GM12878 (cell line): ENCODE measurements around the gene UBB. TPM values are rescaled to one million over a fixed set of nuclear protein-coding genes. Genes with fewer than 3 reads are reported as not detected.
"Not testable (repeated sequence)": the region's sequence is repeated elsewhere in the genome, so short reads cannot be mapped to it uniquely, and the experiment has no call there.

Experiments used
- ATAC-seq: fragments of 200-7000 bp; cut with Tn5 transposase; 3 replicates; pipeline ENCODE4 v1.9.1; 2020; ENCODE audit warnings: mild to moderate bottlenecking, moderate library complexity
- BruUV-seq: library from RNA; stranded (reverse); fragments of 400-500 nt; replicated peaks from 2 replicates; lab custom pipeline; 2021; lab: Mats Ljungman, UMichigan
- CTCF ChIA-PET: fragments of 300-600 bp; sonication (Branson Sonifier 250); formaldehyde crosslinking; extraction: SDS; loops from one replicate; lab custom pipeline; 2021; ENCODE audit warnings: inconsistent platforms; lab: Yijun Ruan, JAX
- POLR2A ChIA-PET: fragments of 350-600 bp; formaldehyde crosslinking; extraction: SDS; loops from one replicate; lab custom pipeline; 2021; ENCODE audit warnings: inconsistent platforms; lab: Charles Lee
- RAD21 ChIA-PET: fragments of 300-600 bp; sonication (Branson Sonifier 250); formaldehyde crosslinking; loops from one replicate; lab custom pipeline; 2023; ENCODE audit warnings: antibody characterized with exemption; ENCODE audit not compliant: unreplicated experiment; lab: Charles Lee
- SMC1A ChIA-PET: fragments of 300-600 bp; sonication (Branson Sonifier 250); formaldehyde crosslinking; loops from one replicate; lab custom pipeline; 2023; ENCODE audit not compliant: unreplicated experiment, uncharacterized antibody; lab: Charles Lee
- DNase-seq: peaks from one replicate; pipeline ENCODE4 v3.0.0-alpha.2; 2011; ENCODE audit warnings: low read depth, low spot score
- FAIRE-seq: peaks from 3 replicates; lab custom pipeline; 2011; peaks lifted over from hg19 to GRCh38; lab: Jason Lieb, UNC
- H2AFZ ChIP-seq: 2 replicates; pipeline ENCODE4 v1.6.0; 2011; ENCODE audit warnings: low read depth, low read length, control low read depth; ENCODE audit not compliant: control insufficient read depth
- H3K27ac ChIP-seq: 2 replicates; pipeline ENCODE4 v1.5.1; 2011; ENCODE audit warnings: control low read depth; ENCODE audit not compliant: control insufficient read depth, insufficient read depth
- H3K27me3 ChIP-seq, 2 experiments: replicated peaks in 1 of 2; 2 replicates each; pipeline versions ENCODE4 v1.6.0 to v1.6.1; 2011; ENCODE audit warnings: low read length in 1 of 2; ENCODE audit not compliant: control insufficient read depth in 2 of 2, insufficient read depth in 2 of 2
- H3K36me3 ChIP-seq, 2 experiments: 2 replicates each; pipeline ENCODE4 v1.5.1; 2011; ENCODE audit warnings: low read length in 1 of 2; ENCODE audit not compliant: control insufficient read depth in 2 of 2, insufficient read depth in 2 of 2
- H3K4me1 ChIP-seq: 2 replicates; pipeline ENCODE4 v1.6.1; 2011; ENCODE audit warnings: mild to moderate bottlenecking, low read length, moderate library complexity, mixed read lengths; ENCODE audit not compliant: control insufficient read depth, insufficient read depth
- H3K4me2 ChIP-seq: 2 replicates; pipeline ENCODE4 v1.6.0; 2011; ENCODE audit warnings: control low read depth; ENCODE audit not compliant: control insufficient read depth, insufficient read depth
- H3K4me3 ChIP-seq: fragments of 200-600 bp; sonication (generic); 2 replicates; pipeline ENCODE4 v1.5.1; 2016
- H3K79me2 ChIP-seq: 2 replicates; pipeline ENCODE4 v1.6.0; 2011; ENCODE audit warnings: low read length; ENCODE audit not compliant: control insufficient read depth, insufficient read depth
- H3K9ac ChIP-seq: 2 replicates; pipeline ENCODE4 v1.8.0; 2011; ENCODE audit warnings: low read length, control low read depth, mixed read lengths; ENCODE audit not compliant: control insufficient read depth, insufficient read depth
- H3K9me3 ChIP-seq: replicated peaks from 3 replicates; pipeline ENCODE4 v1.5.1; 2011; ENCODE audit warnings: mild to moderate bottlenecking, low read length; ENCODE audit not compliant: control insufficient read depth, insufficient read depth
- H4K20me1 ChIP-seq: 2 replicates; pipeline ENCODE4 v1.6.0; 2011; ENCODE audit not compliant: control insufficient read depth, insufficient read depth
- WGBS: methylation state at CpG from one replicate; pipeline ENCODE4 v1.1.6; 2016; ENCODE audit warnings: low lambda C conversion rate; ENCODE audit not compliant: insufficient replicate concordance, insufficient coverage; ENCODE audit errors: missing lambda C conversion rate; 5-methylcytosine and 5-hydroxymethylcytosine counted together
- in situ Hi-C: fragments of 300-500 bp; cut with MboI; formaldehyde crosslinking; loops from 9 replicates; pipeline ENCODE4 v1.14.3; 2018; ENCODE audit warnings: mixed read lengths
- intact Hi-C: fragments of 100-400 bp; cut with micrococcal nuclease; formaldehyde crosslinking; loops from one replicate; pipeline ENCODE4 v1.14.2; 2022; ENCODE audit not compliant: unreplicated experiment
- polyA plus RNA-seq, 11 experiments: library from polyadenylated mRNA; depleted of rRNA in 4 of 11; unstranded in 6 of 11; stranded (reverse) in 5 of 11; fragments of >200 nt; fragmentation: Nextera tagmentation in 4 of 11; fragmentation: Illumina TruSeq in 1 of 11; extraction: Ambion mirVana in 4 of 11; extraction: Trizol in 1 of 11; gene quantifications; 1 replicate in 1 of 11; 2 replicates in 10 of 11; pipeline versions ENCODE4 v1.2.1 to v1.2.3, GENCODE V29; 2011 to 2016; ENCODE audit warnings: inconsistent platforms in 2 of 11, missing spikeins in 2 of 11, low read depth in 1 of 11
- total RNA-seq, 4 experiments: library from RNA; depleted of rRNA in 3 of 4; stranded (reverse); fragments of >200 nt in 3 of 4; fragmentation: Illumina TruSeq in 1 of 4; extraction: Trizol in 1 of 4; gene quantifications; 2 replicates each; pipeline versions ENCODE4 v1.2.1 to v1.2.3, GENCODE V29; 2013 to 2021

UBB gene
- total and polyA plus RNA-seq, 10 of the 15 experiments (the other 5 are each of a cell fraction or from before 2014, with no cell fraction given), result 1,133 to 4,246 (median 2,099) TPM

- H4K20me1 ChIP-seq, H3K4me3 ChIP-seq, ATAC-seq, H3K4me2 ChIP-seq, H3K36me3 ChIP-seq, SMC1A ChIA-PET, H3K27ac ChIP-seq, H2AFZ ChIP-seq, H3K4me1 ChIP-seq, FAIRE-seq, H3K9me3 ChIP-seq, H3K27me3 ChIP-seq, intact Hi-C loops, DNase-seq, BruUV-seq, H3K79me2 ChIP-seq, RAD21 ChIA-PET, H3K9ac ChIP-seq: not testable (repeated sequence)
- ChIA-PET POLR2A (interaction anchor here (1.2 to 1.5 kb wide), 2 partner anchors 11 to 15 kb away, joined by 4 read pairs; partner anchors contain the start of gene UBB), CTCF (interaction anchor here (0.6 to 0.7 kb wide), 2 partner anchors 32 to 918 kb away, joined by 3 read pairs; no protein-coding TSS in a partner anchor)
- in situ Hi-C loops, result loop anchor here (5.0 kb wide), 1 partner anchor 51 kb away; no protein-coding TSS in a partner anchor
- WGBS, result 75% methylated on average over 4 of the region's 4 CpGs
Measured at GRCh38 chr17:16395887-16396286, 15.0 kb downstream of the UBB start.

GRCh38 chr17:16396693-16397092 is 15.8 kb downstream of the UBB start:
- intact Hi-C loops, H2AFZ ChIP-seq, H3K4me1 ChIP-seq, H3K36me3 ChIP-seq, H3K27me3 ChIP-seq, H3K4me3 ChIP-seq, DNase-seq, BruUV-seq, FAIRE-seq, H3K4me2 ChIP-seq, H3K27ac ChIP-seq, H4K20me1 ChIP-seq, H3K9ac ChIP-seq, H3K79me2 ChIP-seq, H3K9me3 ChIP-seq, CTCF ChIA-PET, ATAC-seq: not testable (repeated sequence)
- SMC1A ChIA-PET, result interaction anchor here (0.6 kb wide), 1 partner anchor 42 kb away, joined by 3 read pairs; no protein-coding TSS in a partner anchor
- WGBS, result 92% methylated on average over 2 of the region's 2 CpGs
- POLR2A ChIA-PET, result interaction anchor here (1.5 kb wide), 1 partner anchor 16 kb away, joined by 4 read pairs; the partner anchor contains the start of gene UBB
- in situ Hi-C loops, result loop anchor here (5.0 kb wide), 1 partner anchor 51 kb away; no protein-coding TSS in a partner anchor
- RAD21 ChIA-PET, result interaction anchor here (1.1 kb wide), 1 partner anchor 18 kb away, joined by 3 read pairs; the partner anchor contains the start of gene TRPV2
